Neural progenitor cell (in vitro differentiated cells): ENCODE results near the gene DOLPP1.

Experiments
- CTCF ChIP-seq: fragments of 200-600 bp; sonication (generic); IDR thresholded peaks from 2 replicates; pipeline ENCODE4 v1.5.1; 2017; ENCODE audit warnings: antibody characterized with exemption, mild to moderate bottlenecking
- EZH2 ChIP-seq: fragments of 200-600 bp; sonication (generic); IDR thresholded peaks from 2 replicates; pipeline ENCODE4 v1.6.1; 2017; ENCODE audit warnings: antibody characterized with exemption, mild to moderate bottlenecking, moderate library complexity
- EZH2phosphoT487 ChIP-seq: fragments of 200-600 bp; sonication (generic); IDR thresholded peaks from 2 replicates; pipeline ENCODE4 v1.6.1; 2017; ENCODE audit warnings: antibody characterized with exemption

- TF ChIP-seq EZH2 (no peak), CTCF (no peak), EZH2phosphoT487 (no peak)
Measured at GRCh38 chr9:129080298-129080600, 662 bp upstream of the DOLPP1 start.
